ENCODE data around the gene TUT4. TPM values are rescaled to one million over a fixed set of nuclear protein-coding genes. Genes with fewer than 3 reads are reported as not detected.
"Not testable (repeated sequence)": the region's sequence is repeated elsewhere in the genome, so short reads cannot be mapped to it uniquely, and the experiment has no call there.

TUT4 gene
- total RNA-seq, 1 donor from 2014 or later = 44.2 TPM

DNA sequence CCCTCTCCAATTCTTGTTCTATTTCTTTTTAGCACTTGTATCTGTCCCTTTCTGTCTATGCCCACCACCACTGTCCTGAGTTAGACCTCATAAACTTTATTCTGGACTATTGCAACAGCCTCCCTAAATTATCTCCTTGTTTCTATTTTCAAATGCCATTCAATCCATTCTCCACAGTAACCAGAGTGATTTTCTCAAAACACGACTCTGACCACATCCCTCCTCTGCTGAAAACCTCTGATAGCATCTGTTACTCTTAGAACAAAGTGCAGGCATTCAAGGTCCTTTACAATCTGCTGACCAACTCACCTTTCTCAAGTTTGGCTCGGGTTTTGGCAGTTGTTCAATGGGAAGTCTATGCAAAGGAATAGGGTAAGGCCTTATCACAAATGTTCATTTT, 26.5 kb upstream of the TUT4 start:
- H3K36me3 ChIP-seq = no peaks in the 10 kb centered on the region
- TF ChIP-seq, protein P1, sequence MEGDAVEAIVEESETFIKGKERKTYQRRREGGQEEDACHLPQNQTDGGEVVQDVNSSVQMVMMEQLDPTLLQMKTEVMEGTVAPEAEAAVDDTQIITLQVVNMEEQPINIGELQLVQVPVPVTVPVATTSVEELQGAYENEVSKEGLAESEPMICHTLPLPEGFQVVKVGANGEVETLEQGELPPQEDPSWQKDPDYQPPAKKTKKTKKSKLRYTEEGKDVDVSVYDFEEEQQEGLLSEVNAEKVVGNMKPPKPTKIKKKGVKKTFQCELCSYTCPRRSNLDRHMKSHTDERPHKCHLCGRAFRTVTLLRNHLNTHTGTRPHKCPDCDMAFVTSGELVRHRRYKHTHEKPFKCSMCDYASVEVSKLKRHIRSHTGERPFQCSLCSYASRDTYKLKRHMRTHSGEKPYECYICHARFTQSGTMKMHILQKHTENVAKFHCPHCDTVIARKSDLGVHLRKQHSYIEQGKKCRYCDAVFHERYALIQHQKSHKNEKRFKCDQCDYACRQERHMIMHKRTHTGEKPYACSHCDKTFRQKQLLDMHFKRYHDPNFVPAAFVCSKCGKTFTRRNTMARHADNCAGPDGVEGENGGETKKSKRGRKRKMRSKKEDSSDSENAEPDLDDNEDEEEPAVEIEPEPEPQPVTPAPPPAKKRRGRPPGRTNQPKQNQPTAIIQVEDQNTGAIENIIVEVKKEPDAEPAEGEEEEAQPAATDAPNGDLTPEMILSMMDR (IDR thresholded peaks at IDR 0.05) = no peak
- H3K27ac ChIP-seq = no peak overlapping the region
- H3K4me1 ChIP-seq = no peaks in the 10 kb centered on the region
- no peak for DNase-seq
- H3K4me3 ChIP-seq = no peak overlapping the region
- H3K27me3 ChIP-seq = no peaks in the 10 kb centered on the region
- intact Hi-C loops (cut with DNase I) = no loop called here
- ATAC-seq = no peak
- H3K9me3 ChIP-seq = no peaks in the 10 kb centered on the region

GRCh38 chr1:52578066-52578465, 25.2 kb upstream of the TUT4 start:
- H3K27me3 ChIP-seq; H3K4me1 ChIP-seq; H3K9me3 ChIP-seq; ATAC-seq; H3K36me3 ChIP-seq; DNase-seq; H3K27ac ChIP-seq; intact Hi-C loops (cut with DNase I); H3K4me3 ChIP-seq: not testable (repeated sequence)

- Histone ChIP-seq H3K4me1 (no peaks in the 10 kb centered on the region), H3K4me3 (no peak overlapping the region), H3K27ac (no peak overlapping the region), H3K27me3 (no peaks in the 10 kb centered on the region), H3K36me3 (no peaks in the 10 kb centered on the region), H3K9me3 (no peaks in the 10 kb centered on the region)
- intact Hi-C loops (cut with DNase I) = no loop called here
- DNase-seq (no peak), ATAC-seq (no peak)
- TF ChIP-seq, protein P1 (IDR thresholded peaks at IDR 0.05) = no peak
Observed at GRCh38 chr1:52576074-52576473, 23.2 kb upstream of the TUT4 start.

GRCh38 chr1:52574594-52574993, 21.7 kb upstream of the TUT4 start:
- H3K27ac ChIP-seq = no peak overlapping the region
- DNase-seq = no peak
- H3K4me1 ChIP-seq = no peaks in the 10 kb centered on the region
- intact Hi-C loops (cut with DNase I) = no loop called here
- no peaks in the 10 kb centered on the region for H3K36me3 ChIP-seq
- H3K9me3 ChIP-seq = no peaks in the 10 kb centered on the region
- H3K27me3 ChIP-seq = no peaks in the 10 kb centered on the region
- H3K4me3 ChIP-seq = no peak overlapping the region
- TF ChIP-seq, protein P1 (IDR thresholded peaks at IDR 0.05) = no peak
- ATAC-seq = no peak

DNA sequence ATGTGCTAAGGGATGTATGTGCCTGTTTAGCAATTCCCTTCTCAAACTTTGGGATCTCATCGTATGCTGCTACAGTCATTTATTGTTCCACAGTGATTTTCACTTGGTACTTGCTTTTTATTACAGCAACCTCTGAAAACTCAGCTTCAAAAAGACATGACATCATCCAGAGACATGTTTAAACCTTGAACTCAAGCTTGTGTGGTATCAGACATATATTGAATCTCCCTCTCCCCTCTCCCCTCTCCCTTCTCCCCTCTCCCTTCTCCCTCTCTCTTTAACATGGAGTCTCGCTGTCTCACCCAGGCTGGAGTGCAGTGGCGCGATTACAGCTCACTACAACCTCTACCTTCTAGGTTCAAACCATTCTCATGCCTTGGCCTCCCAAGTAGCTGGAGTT, 19.5 kb upstream of the TUT4 start:
- no peaks in the 10 kb centered on the region for H3K9me3 ChIP-seq
- DNase-seq (no peak), ATAC-seq (no peak)
- no peaks in the 10 kb centered on the region for H3K27me3 ChIP-seq
- H3K27ac ChIP-seq = no peak overlapping the region
- H3K36me3 ChIP-seq = no peaks in the 10 kb centered on the region
- no peak overlapping the region for H3K4me3 ChIP-seq
- H3K4me1 ChIP-seq = peaks cover 6% of the 10 kb centered on the region
- TF ChIP-seq, protein P1 (IDR thresholded peaks at IDR 0.05) = no peak
- intact Hi-C loops (cut with DNase I) = no loop called here

- Histone ChIP-seq H3K4me3 (no peak overlapping the region), H3K9me3 (no peaks in the 10 kb centered on the region), H3K27me3 (no peaks in the 10 kb centered on the region), H3K4me1 (peaks cover 6% of the 10 kb centered on the region), H3K36me3 (no peaks in the 10 kb centered on the region), H3K27ac (no peak overlapping the region)
- TF ChIP-seq, protein P1 (IDR thresholded peaks at IDR 0.05) = no peak
- intact Hi-C loops (cut with DNase I) = no loop called here
- ATAC-seq = peak; percentile 72
- DNase-seq = no peak
Observed at GRCh38 chr1:52571783-52572182, 18.9 kb upstream of the TUT4 start.

All from upper lobe of right lung (tissue), 1 donor.